IMR-90 (cell line): ENCODE data around the gene CFAP157. TPM values are rescaled to one million over a fixed set of nuclear protein-coding genes. Genes with fewer than 3 reads are reported as not detected.

Source experiments
- ATAC-seq: fragments of 200-7000 bp; cut with Tn5 transposase; 2 replicates; pipeline ENCODE4 v1.9.1; 2020; ENCODE audit warnings: low read depth, mild to moderate bottlenecking, moderate library complexity
- BruUV-seq: library from RNA; stranded (reverse); fragments of 400-500 nt; replicated peaks from 2 replicates; lab custom pipeline; 2021; lab: Mats Ljungman, UMichigan
- CTCF ChIA-PET: fragments of 300-600 bp; formaldehyde crosslinking; extraction: SDS; loops from one replicate; lab custom pipeline; 2021; ENCODE audit warnings: antibody characterized with exemption; lab: Yijun Ruan, JAX
- POLR2A ChIA-PET: fragments of 300-600 bp; sonication (Branson Sonifier 250); formaldehyde crosslinking; loops from one replicate; lab custom pipeline; 2022; ENCODE audit warnings: antibody characterized with exemption; ENCODE audit not compliant: unreplicated experiment; lab: Charles Lee
- DNase-seq: peaks from one replicate; pipeline ENCODE4 v3.0.0; 2013
- H2AFZ ChIP-seq: replicated peaks from 2 replicates; pipeline ENCODE3; 2013; ENCODE audit warnings: low read length, mild to moderate bottlenecking; ENCODE audit not compliant: poor library complexity
- H2AK5ac ChIP-seq: 2 replicates; pipeline ENCODE4 v1.6.1; 2013; ENCODE audit warnings: low read depth, low read length, inconsistent platforms
- H2AK9ac ChIP-seq: replicated peaks from 2 replicates; pipeline ENCODE3; 2013; ENCODE audit warnings: mild to moderate bottlenecking, low read depth, low read length, moderate library complexity; ENCODE audit not compliant: poor library complexity
- H2BK120ac ChIP-seq: 2 replicates; pipeline ENCODE4 v1.6.1; 2013; ENCODE audit warnings: low read depth, low read length, inconsistent platforms
- H2BK15ac ChIP-seq: 3 replicates; pipeline ENCODE4 v1.6.1; 2013; ENCODE audit warnings: low read depth, low read length, inconsistent platforms
- H2BK20ac ChIP-seq: 2 replicates; pipeline ENCODE4 v1.6.1; 2013; ENCODE audit warnings: low read depth, mild to moderate bottlenecking, inconsistent platforms, low read length, moderate library complexity
- H2BK5ac ChIP-seq: 2 replicates; pipeline ENCODE4 v1.6.1; 2013; ENCODE audit warnings: mild to moderate bottlenecking, low read depth, low read length, inconsistent platforms; ENCODE audit not compliant: poor library complexity, severe bottlenecking
- H3K14ac ChIP-seq: replicated peaks from 2 replicates; pipeline ENCODE4 v1.6.1; 2013; ENCODE audit warnings: low read depth, low read length, inconsistent platforms
- H3K18ac ChIP-seq: 2 replicates; pipeline ENCODE4 v1.6.1; 2013; ENCODE audit warnings: low read depth, low read length, control low read depth
- H3K23ac ChIP-seq: 2 replicates; pipeline ENCODE4 v1.6.1; 2013; ENCODE audit warnings: low read depth, low read length, inconsistent platforms
- H3K27ac ChIP-seq: 2 replicates; pipeline ENCODE4 v1.5.1; 2013; ENCODE audit warnings: mild to moderate bottlenecking, control low read depth, low read length; ENCODE audit not compliant: insufficient read depth
- H3K27me3 ChIP-seq: 2 replicates; pipeline ENCODE4 v1.6.1; 2013; ENCODE audit warnings: low read length; ENCODE audit not compliant: control insufficient read depth, insufficient read depth
- H3K36me3 ChIP-seq: 2 replicates; pipeline ENCODE4 v1.6.1; 2013; ENCODE audit warnings: low read length, mixed read lengths; ENCODE audit not compliant: control insufficient read depth, insufficient read depth
- H3K4ac ChIP-seq: 2 replicates; pipeline ENCODE4 v1.6.1; 2013; ENCODE audit warnings: low read depth, low read length, inconsistent platforms
- H3K4me1 ChIP-seq: 2 replicates; pipeline ENCODE4 v1.6.1; 2013; ENCODE audit warnings: low read length, mixed read lengths; ENCODE audit not compliant: control insufficient read depth, insufficient read depth
- H3K4me2 ChIP-seq: 2 replicates; pipeline ENCODE4 v1.6.1; 2013; ENCODE audit warnings: low read depth, mild to moderate bottlenecking, control low read depth, low read length, moderate library complexity
- H3K4me3 ChIP-seq: 2 replicates; pipeline ENCODE4 v1.5.1; 2013; ENCODE audit warnings: low read depth, mild to moderate bottlenecking, control low read depth, low read length, moderate library complexity; ENCODE audit not compliant: insufficient read depth
- H3K56ac ChIP-seq: 2 replicates; pipeline ENCODE4 v1.6.1; 2013; ENCODE audit warnings: low read length, inconsistent platforms; ENCODE audit not compliant: insufficient read depth; ENCODE audit errors: extremely low read depth
- H3K79me1 ChIP-seq, 2 experiments: 2 replicates each; pipeline ENCODE4 v1.6.1; 2013; ENCODE audit warnings: low read length in 2 of 2, inconsistent platforms in 1 of 2, low read depth in 1 of 2
- H3K9ac ChIP-seq: 2 replicates; pipeline ENCODE4 v1.6.1; 2013; ENCODE audit warnings: low read depth, low read length, control low read depth
- H3K9me1 ChIP-seq: 2 replicates; pipeline ENCODE4 v1.6.1; 2013; ENCODE audit warnings: low read length, inconsistent platforms; ENCODE audit not compliant: insufficient read depth
- H3K9me3 ChIP-seq: 2 replicates; pipeline ENCODE4 v1.6.1; 2013; ENCODE audit warnings: low read length; ENCODE audit not compliant: control insufficient read depth, insufficient read depth
- H4K20me1 ChIP-seq: 2 replicates; pipeline ENCODE4 v1.6.1; 2013; ENCODE audit warnings: low read length, inconsistent platforms; ENCODE audit not compliant: insufficient read depth
- H4K5ac ChIP-seq: 2 replicates; pipeline ENCODE4 v1.6.1; 2013; ENCODE audit warnings: mild to moderate bottlenecking, low read depth, low read length, control low read depth
- H4K8ac ChIP-seq, 2 experiments: 2 replicates each; pipeline ENCODE4 v1.6.1; 2013; ENCODE audit warnings: low read depth in 2 of 2, low read length in 2 of 2, control low read depth in 1 of 2, inconsistent platforms in 1 of 2
- H4K91ac ChIP-seq: 2 replicates; pipeline ENCODE4 v1.6.1; 2013; ENCODE audit warnings: low read depth, low read length, inconsistent platforms; ENCODE audit not compliant: insufficient read depth
- CHD1 ChIP-seq: IDR thresholded peaks from 2 replicates; pipeline ENCODE4 v1.6.1; 2012; ENCODE audit warnings: low read depth, low read length, improper control_type of control experiment
- MXI1 ChIP-seq: IDR thresholded peaks from 2 replicates; pipeline ENCODE4 v1.6.1; 2012; ENCODE audit warnings: low read depth, mild to moderate bottlenecking, low read length, moderate library complexity, borderline replicate concordance
- NFE2L2 ChIP-seq: fragments of 150-350 bp; IDR thresholded peaks from 2 replicates; pipeline ENCODE4 v1.6.1; 2016; ENCODE audit warnings: low read depth, mild to moderate bottlenecking, low read length
- POLR2A ChIP-seq: IDR thresholded peaks from 2 replicates; pipeline ENCODE4 v1.6.1; 2012; ENCODE audit warnings: mild to moderate bottlenecking, low read depth, low read length
- RAD21 ChIP-seq: IDR thresholded peaks from 2 replicates; pipeline ENCODE4 v1.6.1; 2012; ENCODE audit warnings: low read length, improper control_type of control experiment
- RCOR1 ChIP-seq: IDR thresholded peaks from 2 replicates; pipeline ENCODE4 v1.6.1; 2012; ENCODE audit warnings: mild to moderate bottlenecking, low read length, improper control_type of control experiment; ENCODE audit not compliant: insufficient replicate concordance
- RFX5 ChIP-seq: IDR thresholded peaks from 2 replicates; pipeline ENCODE4 v1.8.0; 2012; ENCODE audit warnings: low read depth, mild to moderate bottlenecking, low read length, moderate library complexity
- SMC3 ChIP-seq: fragments of 150-350 bp; IDR thresholded peaks from 2 replicates; pipeline ENCODE4 v1.6.1; 2016; ENCODE audit warnings: low read depth, mild to moderate bottlenecking, antibody characterized with exemption, low read length, moderate library complexity
- WGBS, 2 experiments: methylation state at CpG; one replicate each; pipeline versions ENCODE4 v1.1.5 to v1.1.7; 2013; ENCODE audit warnings: missing lambda C conversion rate in 2 of 2; ENCODE audit not compliant: insufficient read length in 1 of 2; ENCODE audit errors: extremely low coverage in 2 of 2; 5-methylcytosine and 5-hydroxymethylcytosine counted together
- dilution Hi-C: fragments of 300-500 bp; cut with HindIII; formaldehyde crosslinking; loops from one replicate; pipeline ENCODE4 v1.14.3; 2018; ENCODE audit warnings: low sequenced_read_pairs; ENCODE audit not compliant: unreplicated experiment
- in situ Hi-C: fragments of 300-500 bp; cut with MboI; formaldehyde crosslinking; loops from 3 replicates; pipeline ENCODE4 v1.14.3; 2019; ENCODE audit warnings: low sequenced_read_pairs, inconsistent platforms, mixed read lengths
- intact Hi-C: fragments of 100-400 bp; cut with micrococcal nuclease; formaldehyde crosslinking; loops from 2 replicates; pipeline ENCODE4 v1.10.0; 2022
- polyA plus RNA-seq, 3 experiments: library from polyadenylated mRNA; depleted of rRNA; stranded (reverse); fragments of >200 nt; gene quantifications; 2 replicates each; pipeline ENCODE4 v1.2.3, GENCODE V29; 2012; ENCODE audit warnings: low replicate concordance in 1 of 3
- total RNA-seq: library from RNA; depleted of rRNA; stranded (reverse); fragments of >200 nt; gene quantifications from 2 replicates; pipeline ENCODE4 v1.2.3, GENCODE V29; 2012
- TF ChIP-seq, protein P1 (sequence below): fragments of 150-350 bp; IDR thresholded peaks from 2 replicates; pipeline ENCODE4 v1.6.1; 2017; ENCODE audit warnings: mild to moderate bottlenecking, antibody characterized with exemption, low read length, low read depth
- TF ChIP-seq, protein P2 (sequence below): conservative IDR thresholded peaks from 2 replicates; pipeline ENCODE4 v1.5.1; 2012; ENCODE audit warnings: mild to moderate bottlenecking, low read depth, low read length, improper control_type of control experiment

CFAP157 gene
- total and polyA plus RNA-seq, 2 of the 4 experiments (the other 2 are of a cell fraction): not detected

DNA sequence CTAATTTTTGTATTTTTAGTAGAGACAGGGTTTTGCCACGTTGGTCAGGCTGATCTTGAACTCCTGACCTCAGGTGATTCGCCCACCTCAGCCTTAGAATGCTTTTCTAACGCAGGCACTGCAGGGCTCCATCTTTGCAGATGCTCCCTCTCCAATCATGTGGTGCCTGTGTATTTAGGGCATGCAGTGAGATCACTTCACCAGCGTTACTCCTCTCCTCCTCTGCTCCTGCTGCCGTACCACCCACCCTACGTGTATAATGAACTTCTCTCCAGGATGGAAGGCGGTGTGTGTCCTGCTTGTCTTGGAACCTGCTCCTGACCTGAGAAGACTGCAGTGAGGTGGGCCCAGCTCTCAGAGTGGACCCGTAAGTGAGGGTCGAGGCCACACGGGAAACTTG, 13.6 kb upstream of the CFAP157 start:
- BruUV-seq: no TSS peak
- no peak for DNase-seq
- ChIA-PET CTCF (no interaction called here), POLR2A (no interaction called here)
- Histone ChIP-seq H3K4ac (no peak overlapping the region), H3K27ac (no peak overlapping the region), H3K14ac (no peak overlapping the region), H3K9me3 (no peaks in the 10 kb centered on the region), H3K9me1 (peaks cover 5% of the 10 kb centered on the region; the same call in 1 of the 2 replicates), H4K91ac (no peak overlapping the region), H4K5ac (no peak overlapping the region), H4K20me1 (no peaks in the 10 kb centered on the region), H2BK120ac (no peak overlapping the region), H3K4me1 (no peaks in the 10 kb centered on the region), H3K27me3 (no peaks in the 10 kb centered on the region), H3K9ac (no peak overlapping the region), H3K4me3 (no peak overlapping the region), H2BK15ac (no peak overlapping the region), H3K23ac (no peak overlapping the region), H3K79me1 (no peaks in the 10 kb centered on the region), H2AK9ac (no peak overlapping the region), H3K36me3 (peaks cover 26% of the 10 kb centered on the region), H2BK5ac (no peak overlapping the region), H3K4me2 (no peak overlapping the region), H2AFZ (no peak overlapping the region), H3K18ac (no peak overlapping the region), H2AK5ac (no peak overlapping the region), H2BK20ac (no peak overlapping the region), H4K8ac (no peak overlapping the region), H3K56ac (no peak overlapping the region)
- dilution Hi-C loops: no loop called here
- WGBS, 2 experiments: 100% methylated on average over 1 of the region's 10 CpGs; no CpG with 5 or more reads in 1 of the 2 experiments
- no peak for ATAC-seq
- no peak for TF ChIP-seq CHD1
- TF ChIP-seq NFE2L2: no peak
- no peak for TF ChIP-seq MXI1
- no peak for TF ChIP-seq RFX5
- TF ChIP-seq RAD21: no peak
- no peak for TF ChIP-seq POLR2A
- TF ChIP-seq RCOR1: no peak
- TF ChIP-seq, protein P1, sequence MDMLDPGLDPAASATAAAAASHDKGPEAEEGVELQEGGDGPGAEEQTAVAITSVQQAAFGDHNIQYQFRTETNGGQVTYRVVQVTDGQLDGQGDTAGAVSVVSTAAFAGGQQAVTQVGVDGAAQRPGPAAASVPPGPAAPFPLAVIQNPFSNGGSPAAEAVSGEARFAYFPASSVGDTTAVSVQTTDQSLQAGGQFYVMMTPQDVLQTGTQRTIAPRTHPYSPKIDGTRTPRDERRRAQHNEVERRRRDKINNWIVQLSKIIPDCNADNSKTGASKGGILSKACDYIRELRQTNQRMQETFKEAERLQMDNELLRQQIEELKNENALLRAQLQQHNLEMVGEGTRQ: no peak
- no peak for TF ChIP-seq SMC3
- TF ChIP-seq, protein P2, sequence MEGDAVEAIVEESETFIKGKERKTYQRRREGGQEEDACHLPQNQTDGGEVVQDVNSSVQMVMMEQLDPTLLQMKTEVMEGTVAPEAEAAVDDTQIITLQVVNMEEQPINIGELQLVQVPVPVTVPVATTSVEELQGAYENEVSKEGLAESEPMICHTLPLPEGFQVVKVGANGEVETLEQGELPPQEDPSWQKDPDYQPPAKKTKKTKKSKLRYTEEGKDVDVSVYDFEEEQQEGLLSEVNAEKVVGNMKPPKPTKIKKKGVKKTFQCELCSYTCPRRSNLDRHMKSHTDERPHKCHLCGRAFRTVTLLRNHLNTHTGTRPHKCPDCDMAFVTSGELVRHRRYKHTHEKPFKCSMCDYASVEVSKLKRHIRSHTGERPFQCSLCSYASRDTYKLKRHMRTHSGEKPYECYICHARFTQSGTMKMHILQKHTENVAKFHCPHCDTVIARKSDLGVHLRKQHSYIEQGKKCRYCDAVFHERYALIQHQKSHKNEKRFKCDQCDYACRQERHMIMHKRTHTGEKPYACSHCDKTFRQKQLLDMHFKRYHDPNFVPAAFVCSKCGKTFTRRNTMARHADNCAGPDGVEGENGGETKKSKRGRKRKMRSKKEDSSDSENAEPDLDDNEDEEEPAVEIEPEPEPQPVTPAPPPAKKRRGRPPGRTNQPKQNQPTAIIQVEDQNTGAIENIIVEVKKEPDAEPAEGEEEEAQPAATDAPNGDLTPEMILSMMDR: no peak
- intact Hi-C loops: no loop called here
- in situ Hi-C loops: no loop called here
